Stimulated activated CD8-positive, alpha-beta memory T cell treated with anti-CD3 and anti-CD28 coated beads, Interleukin-7, amount 100 ng/mL, for 1 hour (primary cell): ENCODE results near the gene PLEKHN1.

ENCODE experiments used
- DNase-seq, 2 donors: peaks; one replicate each; pipeline ENCODE4 v3.0.0-alpha.2; 2020; ENCODE audit warnings: low read depth in 2 of 2

The PLEKHN1 gene

GRCh38 chr1:962381-963300, 3.6 kb upstream of the PLEKHN1 start:
- DNase-seq, result no peak

DNA sequence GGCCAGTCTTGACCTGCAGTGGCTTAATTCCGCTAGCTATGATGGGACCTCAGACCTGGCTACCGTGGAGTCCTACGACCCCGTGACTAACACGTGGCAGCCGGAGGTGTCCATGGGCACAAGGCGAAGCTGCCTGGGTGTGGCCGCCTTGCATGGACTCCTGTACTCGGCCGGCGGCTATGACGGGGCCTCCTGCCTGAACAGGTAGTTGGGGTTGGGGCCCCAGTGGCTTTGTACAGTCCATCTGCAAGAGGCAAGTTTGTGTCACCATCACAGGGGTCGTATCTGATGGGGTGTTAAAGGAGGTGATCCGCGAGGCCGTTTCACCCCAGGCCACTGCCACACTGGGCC, 3.0 kb upstream of the PLEKHN1 start:
- DNase-seq, result no peak

GRCh38 chr1:963746-964525, 2.3 kb upstream of the PLEKHN1 start:
- no peak for DNase-seq

DNA sequence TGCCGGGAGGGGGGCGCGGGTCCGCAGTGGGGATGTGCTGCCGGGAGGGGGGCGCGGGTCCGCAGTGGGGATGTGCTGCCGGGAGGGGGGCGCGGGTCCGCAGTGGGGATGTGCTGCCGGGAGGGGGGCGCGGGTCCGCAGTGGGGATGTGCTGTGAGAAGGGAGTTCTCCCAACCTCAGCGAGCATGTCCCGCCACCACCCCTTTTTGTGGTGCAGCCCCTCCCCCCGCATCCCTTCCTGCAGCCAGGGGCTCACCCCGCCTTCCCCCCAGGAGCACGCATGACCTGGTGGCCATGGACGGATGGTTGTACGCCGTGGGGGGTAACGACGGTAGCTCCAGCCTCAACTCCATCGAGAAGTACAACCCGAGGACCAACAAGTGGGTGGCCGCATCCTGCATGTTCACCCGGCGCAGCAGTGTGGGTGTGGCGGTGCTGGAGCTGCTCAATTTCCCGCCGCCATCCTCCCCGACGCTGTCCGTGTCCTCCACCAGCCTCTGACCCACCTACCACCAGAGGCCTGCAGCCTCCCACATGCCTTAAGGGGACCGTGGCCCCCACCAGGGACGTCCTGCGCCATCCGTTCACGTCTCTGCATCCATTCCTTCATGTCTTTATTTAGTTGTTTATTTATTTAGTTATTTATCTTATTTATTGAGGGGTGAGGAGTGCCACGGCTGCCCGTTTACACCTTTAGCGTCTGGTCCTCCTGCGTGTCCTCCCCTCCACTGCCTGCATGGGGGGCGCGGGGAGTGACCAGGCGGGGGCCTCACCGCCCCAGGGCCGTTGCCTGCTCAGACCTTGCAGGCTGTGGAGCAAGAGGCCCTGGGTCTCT, 1.4 kb upstream of the PLEKHN1 start:
- DNase-seq, result no peak

GRCh38 chr1:965526-966134, 652 bp upstream of the PLEKHN1 start:
- no peak for DNase-seq

DNA sequence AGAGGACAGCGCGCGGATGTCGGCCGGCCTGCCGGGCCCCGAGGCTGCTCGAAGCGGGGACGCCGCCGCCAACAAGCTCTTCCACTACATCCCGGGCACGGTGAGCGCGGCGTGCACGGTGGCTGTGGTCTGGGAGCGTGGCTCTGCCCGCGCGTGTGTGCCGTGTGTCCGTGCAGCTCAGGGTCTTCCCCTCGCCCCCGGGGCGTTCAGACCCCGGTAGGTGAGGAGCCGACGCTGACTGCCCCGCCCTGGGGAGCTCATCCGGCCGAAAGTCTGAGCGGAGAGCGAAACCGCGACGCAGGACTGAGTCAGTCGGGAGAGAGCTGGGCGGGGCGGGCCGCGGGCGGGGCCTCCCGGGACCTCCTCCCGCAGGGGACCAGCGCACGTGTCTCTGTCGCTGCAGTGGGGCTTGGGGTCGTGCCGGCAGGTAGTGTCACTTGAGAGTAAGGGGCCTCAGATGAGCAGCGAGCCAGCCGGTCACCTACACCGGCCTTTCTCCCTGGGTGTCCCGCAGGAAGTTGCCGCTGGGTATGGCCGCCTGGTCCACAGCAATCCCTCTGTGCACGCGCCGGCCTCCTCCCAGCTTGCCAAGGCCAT, 520 bp downstream of the PLEKHN1 start:
- DNase-seq, result peak; percentile 58 to 76

- no peak for DNase-seq
These were observed 1.4 kb downstream of the PLEKHN1 start for GRCh38 chr1:967466-968343.

- DNase-seq, result no peak
These were observed 3.1 kb downstream of the PLEKHN1 start for GRCh38 chr1:969260-969855.

DNA sequence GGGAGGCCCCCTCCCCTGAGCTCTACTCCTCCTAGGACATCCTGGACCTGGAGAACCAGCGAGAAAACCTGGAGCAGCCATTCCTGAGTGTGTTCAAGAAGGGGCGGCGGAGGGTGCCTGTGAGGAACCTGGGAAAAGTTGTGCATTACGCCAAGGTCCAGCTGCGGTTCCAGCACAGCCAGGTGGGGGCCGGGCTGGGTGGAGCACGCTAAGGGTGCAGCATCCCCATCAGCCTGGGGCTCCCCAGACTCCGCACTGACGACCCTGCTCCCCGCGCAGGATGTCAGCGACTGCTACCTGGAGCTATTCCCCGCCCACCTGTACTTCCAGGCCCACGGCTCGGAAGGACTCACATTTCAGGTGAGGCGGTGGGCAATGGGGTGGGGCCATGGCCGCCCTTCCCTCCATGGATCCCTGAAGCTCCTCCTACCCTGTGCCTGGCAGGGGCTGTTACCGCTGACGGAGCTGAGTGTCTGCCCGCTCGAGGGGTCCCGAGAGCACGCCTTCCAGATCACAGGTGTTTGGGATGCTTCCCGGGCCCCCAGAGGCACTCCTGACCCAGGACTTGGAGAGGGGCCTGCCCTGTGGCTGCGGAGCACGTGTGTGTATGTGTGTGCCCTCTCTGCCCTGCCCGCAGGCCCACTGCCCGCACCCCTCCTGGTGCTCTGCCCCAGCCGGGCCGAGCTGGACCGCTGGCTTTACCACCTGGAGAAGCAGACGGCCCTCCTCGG, 4.1 kb downstream of the PLEKHN1 start:
- no peak for DNase-seq

DNA sequence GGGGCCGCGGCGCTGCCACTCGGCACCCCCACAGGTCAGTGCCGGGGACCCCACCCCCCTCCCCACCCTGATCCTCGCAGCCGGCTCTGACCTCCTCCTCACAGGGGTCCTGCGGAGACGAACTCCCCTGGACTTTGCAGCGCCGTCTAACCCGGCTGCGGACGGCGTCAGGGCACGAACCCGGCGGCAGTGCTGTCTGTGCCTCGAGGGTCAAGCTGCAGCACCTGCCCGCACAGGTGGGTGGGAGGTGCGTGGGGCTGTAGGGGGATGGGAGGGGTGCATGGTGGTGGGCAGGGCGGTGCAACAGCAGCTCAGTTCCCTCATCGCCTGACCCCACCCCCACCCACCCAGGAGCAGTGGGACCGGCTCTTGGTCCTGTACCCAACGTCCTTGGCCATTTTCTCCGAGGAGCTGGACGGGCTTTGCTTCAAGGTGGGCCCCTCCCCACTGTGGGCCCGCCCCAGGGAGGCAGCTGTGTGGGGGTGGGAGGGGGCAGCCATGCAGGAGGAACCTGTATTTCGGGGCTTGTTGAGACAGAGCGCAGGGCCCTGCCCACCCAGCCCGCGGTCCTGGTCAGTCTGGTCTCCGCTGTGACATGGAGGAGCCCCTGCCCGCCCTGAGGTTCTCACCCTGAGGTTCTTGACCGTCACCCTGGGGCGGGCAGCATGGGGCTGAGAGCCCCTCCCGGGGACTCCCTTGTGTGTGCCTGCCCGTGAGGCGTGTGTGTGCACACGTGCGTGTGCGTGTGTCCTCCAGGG, 4.9 kb downstream of the PLEKHN1 start:
- DNase-seq, result no peak

DNA sequence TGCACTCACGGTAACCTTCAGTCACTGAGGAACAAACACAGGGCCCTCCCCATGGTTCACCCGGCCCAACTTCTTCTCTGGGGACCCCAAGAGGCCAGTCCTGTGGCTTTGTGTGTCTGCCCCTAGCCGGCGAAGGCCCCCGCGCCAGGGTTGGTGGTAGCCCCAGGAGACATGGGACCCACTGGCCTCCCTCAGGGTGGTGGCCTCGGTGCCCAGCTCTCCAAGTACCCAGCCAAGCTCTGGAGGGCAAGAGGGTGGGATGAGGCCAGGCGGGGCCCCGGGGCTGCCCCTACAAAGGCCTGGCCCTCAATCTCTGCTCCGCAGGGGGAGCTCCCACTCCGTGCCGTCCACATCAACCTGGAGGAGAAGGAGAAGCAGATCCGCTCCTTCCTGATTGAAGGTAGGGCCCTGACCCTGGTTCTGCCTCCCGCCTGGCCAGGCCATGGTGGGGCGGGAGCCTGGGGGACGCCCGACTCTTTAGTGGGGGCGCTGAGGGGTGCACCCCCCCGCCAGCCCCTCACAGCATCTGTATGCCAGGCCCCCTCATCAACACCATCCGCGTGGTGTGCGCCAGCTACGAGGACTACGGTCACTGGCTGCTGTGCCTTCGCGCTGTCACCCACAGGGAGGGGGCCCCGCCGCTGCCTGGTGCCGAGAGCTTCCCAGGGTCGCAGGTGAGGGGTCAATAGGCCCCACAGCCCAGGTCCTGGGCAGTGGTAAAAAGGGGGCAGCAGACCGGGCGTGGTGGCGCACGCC, 5.6 kb downstream of the PLEKHN1 start:
- no peak for DNase-seq

- no peak for DNase-seq
These were observed 6.6 kb downstream of the PLEKHN1 start for GRCh38 chr1:972726-973458.

GRCh38 chr1:973459-974292, 7.4 kb downstream of the PLEKHN1 start:
- DNase-seq, result no peak

GRCh38 chr1:974293-974640, 8.0 kb downstream of the PLEKHN1 start:
- DNase-seq, result no peak

GRCh38 chr1:974687-975328, 8.5 kb downstream of the PLEKHN1 start:
- no peak for DNase-seq

DNA sequence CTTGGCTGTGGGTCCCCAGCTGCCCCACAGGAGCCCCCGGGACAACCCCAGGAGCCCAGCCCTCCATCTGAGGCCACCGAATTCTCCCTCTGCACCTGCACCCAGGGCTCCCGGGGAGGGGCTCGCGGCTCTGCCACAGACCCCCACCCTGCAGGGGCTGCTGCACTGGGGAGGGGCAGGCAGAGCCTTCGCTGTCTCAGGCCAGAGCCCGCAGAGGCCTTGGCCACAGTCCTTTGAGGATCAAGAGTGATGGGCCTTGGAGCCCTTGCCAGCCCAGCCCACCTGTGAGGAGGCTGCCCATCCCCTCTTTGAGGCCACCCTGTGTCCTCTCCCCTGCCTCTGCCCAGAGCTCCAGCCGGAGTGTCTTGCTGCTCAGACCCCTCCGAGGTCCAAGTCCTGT, 9.1 kb downstream of the PLEKHN1 start:
- DNase-seq, result no peak
